NCI-H187 (cell line): ENCODE results near the gene NPM3.

Source experiments
- DNase-seq, 2 experiments: peaks; one replicate each; lab custom pipeline; 2025; lab: John Stamatoyannopoulos, UW

Gene NPM3, protein sequence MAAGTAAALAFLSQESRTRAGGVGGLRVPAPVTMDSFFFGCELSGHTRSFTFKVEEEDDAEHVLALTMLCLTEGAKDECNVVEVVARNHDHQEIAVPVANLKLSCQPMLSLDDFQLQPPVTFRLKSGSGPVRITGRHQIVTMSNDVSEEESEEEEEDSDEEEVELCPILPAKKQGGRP

DNA sequence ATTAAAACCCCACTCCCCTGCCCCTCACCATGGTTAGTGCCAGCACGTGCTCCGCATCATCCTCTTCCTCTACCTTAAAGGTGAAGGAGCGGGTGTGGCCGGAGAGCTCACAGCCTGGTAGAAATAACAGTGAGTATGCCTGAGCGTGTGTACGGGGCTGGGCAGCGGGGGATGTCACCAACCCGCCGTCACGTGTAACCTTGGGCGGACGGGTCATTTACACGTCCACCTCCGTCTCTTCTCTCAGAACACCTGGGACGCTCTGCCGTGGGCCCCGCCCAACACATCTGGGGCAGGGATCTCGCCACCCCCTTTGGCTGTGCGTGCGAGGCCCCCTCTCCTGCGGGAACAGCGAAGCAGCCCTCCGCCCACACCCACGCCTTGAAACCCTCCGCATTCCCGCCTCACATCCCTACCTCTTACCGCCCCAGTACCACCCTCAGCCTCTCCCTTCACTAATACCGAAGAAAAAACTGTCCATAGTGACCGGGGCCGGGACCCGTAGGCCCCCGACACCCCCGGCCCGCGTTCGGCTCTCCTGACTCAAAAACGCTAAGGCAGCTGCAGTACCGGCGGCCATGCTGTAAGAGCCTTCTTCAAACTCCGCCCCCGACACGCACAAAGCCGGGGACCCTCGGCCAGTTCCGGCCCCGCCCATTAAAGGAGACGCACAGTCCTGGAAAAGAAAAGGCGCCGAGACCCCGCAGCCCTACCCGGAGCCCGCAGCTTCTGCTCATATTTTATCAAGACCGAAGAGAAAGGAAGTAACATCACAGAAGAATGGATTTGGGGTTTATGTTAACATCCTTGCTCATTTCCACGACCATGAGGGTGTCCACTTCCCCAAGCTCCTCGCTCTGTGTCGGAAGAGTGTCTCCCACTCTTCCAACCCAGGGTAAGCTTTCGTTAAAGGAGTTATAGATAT is at the start of gene NPM3:
Gene NPM3, minus strand, starts transcription at position 636 of the 925 bp plus-strand sequence. Its CDS starts 56 bp downstream, at position 580.
- peak; percentile 5 to 49 for DNase-seq

DNA sequence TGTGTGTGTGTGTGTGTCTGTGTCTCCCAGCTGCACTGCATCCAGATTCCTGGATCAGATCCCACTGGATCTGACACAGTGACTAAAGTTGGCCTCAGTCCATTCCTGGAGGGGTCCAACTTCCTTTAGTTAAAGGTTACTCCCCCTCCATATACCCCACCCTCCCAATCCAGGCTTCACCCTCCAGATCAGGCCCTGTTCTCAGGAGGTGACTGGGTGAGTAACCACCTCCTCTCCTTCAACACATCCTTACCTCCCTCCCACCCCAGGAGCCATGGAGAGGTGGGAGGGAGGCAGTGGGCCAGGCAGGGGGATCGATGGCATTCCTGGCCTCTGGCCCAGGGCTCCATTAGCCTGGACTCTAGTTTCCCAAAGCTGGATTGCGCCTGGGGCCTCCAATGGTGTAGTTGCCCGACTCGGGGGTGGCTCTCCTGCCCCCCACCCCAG is 49.1 kb upstream of the NPM3 start:
- no peak for DNase-seq

DNA sequence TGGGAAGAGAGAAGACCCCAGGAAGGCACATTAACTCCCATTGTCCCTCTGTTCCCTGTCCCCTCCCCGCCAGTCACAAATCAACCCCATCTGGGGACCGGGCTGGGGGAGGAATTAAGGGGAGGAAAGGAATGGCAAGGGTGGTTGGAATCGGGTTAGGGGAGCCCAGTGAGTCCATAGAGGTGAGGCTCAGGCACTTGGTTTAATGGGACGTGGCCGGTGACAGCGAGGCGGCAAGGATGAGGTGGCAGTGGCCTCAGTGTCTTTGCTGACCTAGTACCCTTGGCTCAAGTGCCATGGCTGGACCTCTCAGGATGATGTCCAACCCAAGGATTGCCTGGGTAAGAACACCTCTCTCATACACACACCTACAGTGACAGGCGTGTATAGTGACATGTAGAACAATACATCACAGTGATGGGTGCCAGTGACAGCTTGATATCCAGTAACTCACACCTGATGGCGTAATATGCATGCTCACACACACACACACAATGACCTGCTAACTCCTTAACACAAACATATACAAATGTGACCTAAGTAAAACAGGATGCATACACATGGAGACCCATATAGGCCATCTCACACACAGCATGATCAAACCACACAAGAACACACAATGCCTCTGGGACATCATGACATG is 48.0 kb upstream of the NPM3 start:
- no peak for DNase-seq

DNA sequence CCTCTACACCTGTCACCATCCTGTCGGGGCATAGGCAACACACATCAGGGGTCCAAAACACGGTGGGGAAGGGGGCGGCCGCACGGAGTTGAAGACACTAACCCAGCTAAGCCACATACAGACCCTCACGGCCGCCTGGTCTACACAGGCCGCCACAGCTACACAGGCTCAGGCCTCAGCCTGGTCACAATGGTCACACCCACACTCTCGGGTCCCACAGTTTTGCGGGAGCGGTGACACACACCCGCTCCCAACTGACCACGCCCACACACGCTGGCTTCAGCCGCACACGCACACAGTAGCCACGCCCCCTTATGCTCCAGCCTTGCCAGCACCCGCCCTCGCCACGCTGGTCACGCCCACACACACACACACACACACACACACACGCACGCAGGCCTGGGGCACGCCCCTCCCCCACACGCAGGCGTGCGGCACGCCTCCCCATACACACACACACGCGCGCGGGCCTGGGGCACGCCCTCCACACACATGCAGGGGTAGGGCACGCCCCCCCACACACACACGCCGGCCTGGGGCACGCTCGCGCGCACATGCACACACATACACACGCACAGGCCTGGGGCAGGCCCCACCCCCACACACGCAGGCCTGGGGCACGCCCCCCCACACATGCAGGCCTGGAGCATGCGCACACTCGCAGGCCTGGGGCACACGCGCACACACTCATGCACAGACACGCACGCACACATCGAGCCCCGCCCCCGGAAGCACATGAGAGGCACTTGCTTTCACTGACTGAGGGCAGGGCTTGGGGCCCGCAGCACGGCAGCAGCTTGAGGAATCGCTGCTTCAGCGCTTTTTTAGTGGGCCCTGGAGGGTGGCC is 47.3 kb upstream of the NPM3 start:
- peak; percentile 41 to 85 for DNase-seq

DNA sequence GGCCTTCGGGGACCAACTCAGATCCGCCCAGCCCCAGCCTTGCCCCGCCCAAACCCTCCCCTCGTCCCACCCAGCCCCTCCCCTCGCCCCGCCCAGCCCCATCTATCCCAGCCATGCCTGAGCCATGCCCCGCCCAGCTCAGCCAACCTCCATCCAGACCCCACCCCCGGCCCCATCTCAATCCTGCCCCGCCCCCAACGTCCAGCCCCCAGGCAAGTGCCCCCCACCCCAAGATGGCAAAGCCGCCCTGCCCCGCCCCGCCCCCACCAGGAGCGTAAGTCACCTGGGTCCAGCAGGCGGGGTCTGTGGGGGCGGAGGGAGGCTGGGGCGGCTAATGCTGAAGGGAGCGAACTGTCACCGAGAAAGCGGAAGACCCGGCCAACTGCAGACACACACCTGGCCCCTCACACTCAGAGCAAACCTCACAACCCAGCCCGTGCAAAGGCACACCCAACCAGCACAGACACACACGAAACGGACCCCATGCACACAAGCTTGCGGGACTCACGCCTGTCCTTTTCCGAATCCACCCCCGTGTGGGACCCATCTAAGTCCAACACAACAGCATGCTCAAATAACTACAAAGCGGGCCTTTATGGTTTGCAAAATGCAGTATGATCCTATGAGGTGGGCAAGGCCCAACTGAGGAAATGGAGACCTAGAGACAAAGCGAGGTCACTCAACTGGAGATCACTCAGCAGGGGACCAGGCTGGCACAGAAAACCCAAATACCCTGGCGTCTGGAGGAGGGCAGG is 46.5 kb upstream of the NPM3 start:
- DNase-seq: peak in 1 of 2 experiments; percentile 33

DNA sequence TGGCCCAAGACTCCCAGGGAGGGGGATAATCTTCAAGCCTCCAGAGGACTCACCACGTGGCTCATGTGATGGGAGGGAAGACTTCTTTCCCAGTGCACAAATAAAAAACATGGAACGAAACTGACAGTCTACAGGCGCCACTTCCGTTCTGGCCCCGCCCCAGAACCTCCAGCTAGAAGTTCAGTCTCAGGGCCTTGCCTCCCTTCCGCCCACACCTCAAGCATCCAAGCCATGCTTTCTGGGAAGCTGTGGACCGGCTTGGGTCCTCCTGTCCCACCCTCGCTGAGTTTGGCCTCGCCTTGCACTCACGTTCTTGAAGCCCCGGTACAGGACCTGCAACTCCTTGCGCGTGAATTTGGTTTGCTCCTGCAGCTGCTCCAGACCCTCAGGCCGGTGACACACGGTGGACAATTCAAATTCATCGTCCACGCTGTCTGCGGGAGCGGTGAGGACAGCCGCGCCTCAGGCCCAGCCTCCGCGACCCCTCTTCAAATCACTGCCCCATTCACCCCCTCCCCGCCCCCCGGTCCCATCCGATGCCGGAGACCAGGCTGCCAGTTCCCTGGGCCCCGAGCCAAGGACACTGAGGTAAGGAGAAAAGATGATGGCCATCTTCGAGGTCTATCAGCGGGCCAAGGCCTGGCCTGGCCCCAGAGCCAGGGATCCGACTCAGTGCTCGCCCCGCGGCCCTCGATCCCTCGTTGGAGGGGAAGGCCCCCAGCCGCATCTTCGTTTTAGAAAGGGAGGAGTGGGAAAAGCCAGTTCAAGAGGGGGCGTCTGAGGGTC is 45.7 kb upstream of the NPM3 start:
- no peak for DNase-seq

DNA sequence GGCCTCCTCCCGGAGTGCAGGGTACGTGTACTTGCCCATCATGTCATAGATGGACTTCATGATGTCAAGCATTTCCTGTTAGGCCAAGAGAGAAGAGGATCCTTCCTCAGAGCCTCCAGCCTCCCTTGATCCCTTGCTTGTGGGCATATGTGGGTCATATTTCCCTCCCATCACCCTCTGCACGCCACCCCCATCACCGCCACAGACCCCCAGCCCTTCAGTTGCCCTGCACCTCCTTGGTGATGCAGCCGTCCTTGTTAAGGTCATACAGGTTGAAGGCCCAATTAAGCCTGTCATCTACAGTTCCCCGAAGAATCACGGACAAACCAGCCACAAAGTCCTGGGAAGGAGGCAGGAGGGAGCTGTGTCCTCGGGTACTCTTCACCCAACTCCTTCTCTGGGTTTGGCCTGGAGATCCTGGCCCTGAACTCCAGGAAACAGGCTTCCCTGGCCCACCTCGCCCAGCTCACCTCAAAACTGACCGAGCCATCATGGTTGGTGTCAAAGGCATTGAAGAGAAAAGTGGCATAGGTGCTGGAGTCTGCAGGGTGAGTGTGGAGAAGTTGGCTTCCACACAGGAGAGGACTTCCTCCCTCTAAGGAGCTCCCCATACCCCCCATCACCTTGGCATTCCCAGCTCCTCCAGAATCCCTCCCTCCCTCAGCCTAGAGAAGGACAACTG is 44.8 kb upstream of the NPM3 start:
- DNase-seq: no peak

DNA sequence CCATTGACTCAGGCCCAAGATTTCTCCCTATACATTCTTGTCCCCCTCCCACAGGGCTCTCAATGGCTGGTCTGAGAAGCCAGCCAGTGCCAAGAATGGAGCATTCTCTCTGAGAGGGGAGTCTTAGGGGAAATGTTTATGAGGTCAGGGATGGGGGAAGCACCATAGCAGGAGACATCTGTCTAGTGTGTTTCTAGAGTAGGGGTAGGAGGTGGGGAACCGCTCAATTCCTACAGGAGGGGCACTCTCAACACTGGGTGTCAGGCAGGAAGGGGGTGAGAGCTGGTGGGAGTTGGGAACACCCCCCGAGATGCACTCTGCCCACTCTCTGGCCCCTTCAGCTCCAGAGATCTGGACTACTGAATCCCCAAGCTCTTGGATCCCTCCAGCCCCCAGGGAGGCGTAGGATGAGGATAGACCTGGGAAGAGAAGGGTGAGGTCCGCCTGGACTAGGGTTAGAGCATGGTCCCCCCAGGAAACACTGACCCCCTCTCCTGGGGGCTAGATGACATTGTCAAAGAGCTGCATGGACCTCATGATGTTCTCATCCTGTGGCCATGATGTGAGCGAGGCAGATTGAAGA is 43.7 kb upstream of the NPM3 start:
- DNase-seq: no peak

DNA sequence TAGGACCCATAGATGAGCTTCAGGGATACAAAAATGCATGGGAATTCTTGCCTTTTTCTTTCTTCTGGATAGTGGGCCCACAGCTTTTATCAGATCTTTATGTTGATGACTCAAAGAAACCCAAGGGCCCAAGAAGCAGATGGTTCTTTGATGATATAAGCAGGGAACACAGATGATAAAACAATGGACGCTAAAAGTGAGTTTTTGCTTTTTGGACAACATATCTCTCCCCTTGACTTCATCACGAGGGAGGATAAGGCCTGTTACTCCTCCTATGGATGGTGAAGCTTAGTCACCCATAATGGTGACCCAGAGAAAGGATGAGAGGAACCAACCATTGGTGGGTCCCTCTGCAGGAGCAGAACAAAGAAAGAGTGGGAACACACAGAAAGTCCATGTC is 41.5 kb upstream of the NPM3 start:
- DNase-seq: no peak

DNA sequence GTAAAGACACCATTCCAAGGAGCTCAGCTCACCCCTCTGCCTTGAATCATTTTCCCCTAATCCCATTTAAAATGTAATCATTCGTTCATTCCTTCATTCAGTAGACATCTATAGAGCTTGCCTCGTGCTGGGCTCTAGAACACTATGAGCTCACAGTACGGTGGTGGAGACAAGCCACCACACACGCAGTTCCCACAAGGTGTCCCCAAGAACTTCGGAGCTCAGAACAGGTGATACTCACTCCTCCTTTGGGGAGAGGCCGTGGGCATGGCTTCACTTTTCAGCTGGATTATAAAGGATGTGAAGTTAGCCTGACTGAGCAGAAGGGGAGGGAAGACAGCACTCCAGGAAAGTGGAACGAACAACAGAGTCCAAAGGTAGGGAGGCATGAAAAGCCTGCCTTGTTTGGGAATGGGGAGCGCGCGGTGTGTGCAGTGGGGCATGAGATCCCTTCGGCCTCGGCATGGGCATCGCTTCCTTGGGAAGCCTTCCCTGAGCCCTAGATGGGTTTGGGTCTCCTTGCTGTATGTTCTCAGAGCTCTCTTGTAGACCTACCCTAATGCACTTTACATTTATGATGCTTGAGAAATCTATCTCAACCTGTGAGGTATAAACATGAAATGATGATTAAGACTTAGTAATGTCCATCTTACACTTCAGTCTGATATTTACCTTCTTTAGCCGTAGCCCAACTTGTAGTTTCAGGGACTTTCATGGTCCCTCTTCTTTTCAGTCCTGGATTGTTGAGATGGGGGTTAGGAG is 35.8 kb upstream of the NPM3 start:
- no peak for DNase-seq

DNA sequence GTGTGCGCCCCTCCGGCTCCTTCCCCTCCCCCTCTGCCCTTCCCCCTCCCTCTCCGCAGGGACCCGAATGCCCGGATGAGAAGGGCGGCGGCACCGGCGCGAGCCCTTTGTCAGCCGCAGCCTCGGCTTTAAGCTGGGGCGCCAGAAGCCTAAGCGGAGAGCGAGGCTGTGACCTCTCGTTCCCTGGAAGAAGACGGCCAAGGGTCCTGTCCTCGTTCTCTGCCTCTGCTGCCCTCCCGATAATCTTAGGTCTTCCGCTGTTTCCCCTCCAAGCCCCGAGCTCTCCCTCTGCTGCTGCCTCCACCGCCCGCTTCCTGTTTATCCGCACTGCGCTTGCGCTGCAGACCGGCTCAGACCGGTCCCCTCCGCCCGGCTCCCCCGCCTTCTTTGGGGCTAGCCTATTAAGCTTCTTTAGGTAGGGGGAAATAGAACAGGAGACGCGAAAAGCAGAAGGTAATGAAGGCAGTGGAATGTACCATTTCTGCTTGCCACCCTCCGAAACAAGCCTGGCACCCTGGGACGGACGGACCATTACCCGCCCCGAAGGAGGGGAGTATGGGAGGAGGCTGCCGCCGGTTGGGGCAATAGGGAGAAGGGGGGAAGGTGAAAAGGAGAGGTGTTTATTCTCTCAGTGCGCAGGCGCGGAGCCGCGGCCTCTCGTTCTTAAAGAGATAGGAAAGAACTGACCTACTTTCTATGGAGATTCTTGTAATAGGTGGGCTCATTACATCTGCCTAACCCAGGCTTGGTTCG is 35.0 kb upstream of the NPM3 start, which contains the start of gene OGA:
Gene OGA, minus strand, starts transcription at position 326 of the 753 bp plus-strand sequence. CDS start 422 bp downstream, outside the sequence.
- DNase-seq: peak; percentile 97 to 99

DNA sequence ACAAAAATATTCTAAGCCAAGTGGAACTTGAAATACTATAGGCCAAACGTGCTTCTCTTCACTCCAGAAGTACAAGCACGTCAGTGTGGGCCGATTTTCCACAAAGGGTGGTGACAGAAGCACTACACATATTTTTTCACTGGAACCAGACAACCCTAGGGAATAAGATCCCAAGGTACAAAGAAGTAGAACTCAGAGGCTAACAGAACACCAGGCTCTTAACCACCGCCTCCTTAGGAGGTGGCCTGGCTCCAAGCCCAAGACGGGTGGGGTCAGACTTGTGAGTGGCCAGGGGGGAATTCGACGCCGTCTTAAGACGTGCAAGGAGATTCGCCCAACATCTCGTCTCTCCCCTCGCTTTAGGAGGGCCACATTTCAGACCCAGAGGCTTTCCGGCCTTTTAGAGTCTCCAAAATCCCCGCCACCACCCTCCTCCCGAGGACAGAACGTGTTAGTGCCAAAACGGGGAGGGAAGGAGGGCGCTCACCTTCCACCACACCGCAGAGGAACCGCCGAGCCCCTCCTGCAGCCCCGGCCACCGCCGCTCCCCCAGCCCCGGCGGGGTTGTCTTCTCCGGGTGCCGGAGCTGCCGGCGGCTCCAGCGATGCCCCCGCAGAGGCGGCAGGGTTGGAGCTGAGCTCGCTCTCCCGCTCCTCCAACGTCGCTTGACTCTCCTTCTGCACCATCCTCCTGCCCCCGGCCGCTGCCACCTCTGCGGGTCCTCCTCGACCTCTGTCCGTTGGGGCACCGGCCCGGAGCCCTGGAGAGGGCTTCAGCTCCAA is 34.3 kb upstream of the NPM3 start:
- DNase-seq: no peak

DNA sequence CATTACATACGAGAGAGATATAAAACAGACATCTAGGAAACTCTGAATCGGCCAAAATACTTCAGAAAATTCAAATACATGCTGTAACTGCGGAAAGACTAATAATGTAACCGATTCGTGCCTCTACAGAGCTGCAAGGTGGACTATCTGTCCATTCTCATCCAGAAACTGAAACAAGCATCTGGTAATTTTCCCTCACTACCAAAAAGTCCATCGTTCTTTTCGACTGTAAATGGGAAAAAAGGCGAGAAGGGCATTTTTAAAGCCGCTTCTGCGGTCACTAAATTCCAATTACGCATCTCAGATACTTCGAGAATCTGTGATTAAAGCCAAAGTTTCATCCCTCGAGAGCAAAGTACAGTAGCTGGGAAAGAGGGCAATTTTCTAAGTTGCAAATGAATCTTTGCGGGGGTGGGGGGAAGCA is 33.7 kb upstream of the NPM3 start:
- DNase-seq: no peak

DNA sequence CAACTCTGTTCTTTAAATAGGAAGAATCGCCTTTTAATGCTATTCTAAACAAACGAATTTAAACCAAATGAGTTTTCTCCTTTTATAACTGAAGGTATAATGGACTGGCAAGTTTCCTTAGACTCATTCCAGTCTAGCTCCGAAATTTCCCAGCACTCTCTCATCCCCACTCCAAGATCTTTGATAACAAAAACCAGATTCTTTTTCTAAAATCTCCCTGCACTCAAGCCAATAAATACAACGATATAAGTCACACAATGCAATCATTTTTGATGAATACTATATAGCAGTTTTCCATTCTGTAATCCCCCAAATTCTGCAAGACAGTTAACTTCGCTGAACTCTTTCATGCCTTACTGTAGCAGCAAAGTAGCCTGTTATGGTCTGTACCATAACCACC is 33.1 kb upstream of the NPM3 start:
- no peak for DNase-seq

DNA sequence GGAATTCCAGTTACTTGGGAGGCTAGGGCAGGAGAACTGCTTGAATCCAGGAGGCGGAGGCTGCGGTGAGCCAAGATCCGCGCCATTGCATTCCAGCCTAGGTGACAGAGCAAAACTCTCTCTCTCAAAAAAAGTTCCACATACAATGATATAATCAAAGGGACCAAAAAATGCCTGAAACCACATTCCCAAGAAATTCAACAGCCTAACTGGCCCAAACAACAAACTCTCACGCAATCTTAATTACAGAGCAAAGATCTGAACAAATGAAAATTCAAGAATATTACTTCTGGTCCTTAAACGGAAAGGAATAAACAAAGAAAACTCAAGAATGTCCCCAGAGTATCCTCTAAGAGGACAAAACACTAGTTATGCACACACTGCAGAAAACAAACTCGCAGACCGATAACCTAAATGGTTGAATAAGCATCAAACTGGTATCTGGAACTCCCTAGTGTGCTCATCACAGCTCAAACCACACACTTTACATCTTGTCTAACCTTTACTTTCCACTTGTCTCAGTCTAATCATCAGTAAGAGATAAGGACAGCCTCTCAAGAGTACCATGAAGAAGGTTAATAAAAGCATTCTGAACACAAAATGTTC is 31.3 kb upstream of the NPM3 start:
- DNase-seq: no peak

DNA sequence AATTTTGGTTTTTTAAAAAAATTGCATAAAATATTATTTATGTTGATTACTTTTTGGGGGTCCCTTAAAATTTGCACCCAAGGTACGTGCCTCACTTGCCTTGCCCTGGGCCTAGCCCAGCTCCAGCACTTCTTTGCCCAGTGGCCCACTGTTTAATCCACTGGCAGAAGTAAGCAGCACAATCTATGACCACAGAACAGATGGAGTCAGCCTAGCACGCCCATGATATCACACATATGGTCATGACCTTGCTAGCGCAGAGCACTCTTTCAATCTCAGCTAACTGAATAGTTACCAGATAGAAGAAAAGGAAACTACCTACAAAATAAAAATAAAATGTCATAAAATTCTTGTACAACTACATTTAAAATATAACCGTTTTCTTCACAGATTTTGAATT is 29.4 kb upstream of the NPM3 start:
- no peak for DNase-seq
